GM19372 (cell line): ENCODE results near the gene WDR47.

Source experiments
- ATAC-seq: cut with Tn5 transposase; IDR thresholded peaks from one replicate; pipeline ENCODE4 v1.9.1; 2021; ENCODE audit warnings: mild to moderate bottlenecking, low read depth, moderate library complexity; ENCODE audit not compliant: unreplicated experiment

WDR47 gene

DNA sequence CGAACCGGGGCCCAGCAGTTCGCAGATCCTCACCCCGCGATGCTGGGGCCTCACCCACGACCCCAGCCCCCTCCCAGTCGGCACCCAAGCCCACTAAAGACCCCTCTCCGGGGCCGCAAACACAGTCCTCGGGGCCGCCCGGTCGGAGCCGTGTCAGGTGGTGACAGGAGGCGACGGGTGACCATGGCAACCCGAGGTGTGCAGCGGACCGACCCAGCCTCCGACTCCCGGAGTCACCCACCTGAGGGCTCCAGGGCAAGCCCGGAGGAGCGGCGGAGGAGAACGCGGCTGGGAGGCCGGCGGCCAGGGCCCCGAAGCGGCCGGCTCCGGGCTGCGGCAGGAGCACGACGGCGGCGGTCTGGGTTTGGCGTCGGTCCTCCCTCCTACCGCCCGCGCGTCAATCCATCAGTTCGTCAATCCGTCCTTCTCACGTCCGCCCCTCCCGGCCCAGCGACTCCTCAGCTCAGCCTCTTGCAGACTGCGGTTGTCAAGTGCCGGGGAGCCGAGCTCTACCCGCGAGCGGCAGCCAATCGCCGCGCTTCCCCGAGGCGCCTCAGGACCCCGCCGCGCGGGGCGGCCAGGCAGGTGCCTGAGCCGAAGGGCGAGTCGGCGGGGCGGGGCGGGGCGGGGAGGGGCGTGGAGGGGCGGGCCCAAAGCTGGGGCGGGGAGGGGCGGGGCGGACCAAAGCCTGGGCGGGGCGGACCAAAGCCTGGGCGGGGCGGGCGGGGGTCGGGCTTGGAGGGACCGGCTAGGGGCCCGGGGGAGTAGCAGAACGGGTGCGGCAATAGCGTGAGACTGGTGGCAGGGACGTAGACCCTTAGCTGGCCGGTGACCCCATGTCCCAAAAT lies at the start of gene WDR47:
Gene WDR47 (minus strand): TSS at position 482 of the 848 bp plus-strand sequence. CDS start 18,590 bp downstream, outside the sequence.
- peak; percentile 90 for ATAC-seq

DNA sequence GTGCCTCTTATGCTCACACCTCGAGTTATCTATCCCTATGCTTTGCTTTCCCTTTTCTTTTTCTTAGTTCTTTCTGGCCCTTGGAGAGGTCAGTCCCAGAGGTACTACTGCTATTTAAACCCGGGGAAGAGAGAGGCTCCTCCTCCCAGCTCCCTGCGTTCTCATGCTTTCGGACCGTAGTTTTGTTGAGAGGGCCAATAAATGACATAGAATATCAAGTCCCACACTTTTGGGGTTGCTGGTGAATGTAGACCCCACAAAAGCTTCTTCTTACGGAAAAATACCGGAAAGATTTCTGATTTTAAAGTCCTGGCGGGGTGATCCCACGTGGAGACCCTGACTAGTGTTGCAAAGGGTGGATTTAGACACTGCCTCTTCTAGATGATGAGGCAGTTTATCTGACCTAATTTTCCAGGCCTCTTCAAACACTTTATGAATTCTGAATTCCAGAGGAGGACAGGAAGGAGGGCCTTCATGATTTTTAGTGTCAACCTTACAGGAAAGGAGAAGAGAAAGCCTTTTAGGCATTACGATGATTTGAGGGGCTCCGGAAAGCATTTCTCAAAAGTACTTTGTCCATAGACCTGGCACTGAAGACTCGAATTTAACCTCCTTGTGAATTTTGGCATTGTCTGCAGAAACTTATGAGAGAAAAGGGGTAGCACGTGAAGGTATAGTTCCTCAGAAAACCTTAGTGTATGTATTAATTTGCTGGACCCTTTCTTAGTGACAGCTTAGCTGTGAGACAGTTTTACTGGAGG lies 49.4 kb upstream of the WDR47 start:
- peak; percentile 35 for ATAC-seq

DNA sequence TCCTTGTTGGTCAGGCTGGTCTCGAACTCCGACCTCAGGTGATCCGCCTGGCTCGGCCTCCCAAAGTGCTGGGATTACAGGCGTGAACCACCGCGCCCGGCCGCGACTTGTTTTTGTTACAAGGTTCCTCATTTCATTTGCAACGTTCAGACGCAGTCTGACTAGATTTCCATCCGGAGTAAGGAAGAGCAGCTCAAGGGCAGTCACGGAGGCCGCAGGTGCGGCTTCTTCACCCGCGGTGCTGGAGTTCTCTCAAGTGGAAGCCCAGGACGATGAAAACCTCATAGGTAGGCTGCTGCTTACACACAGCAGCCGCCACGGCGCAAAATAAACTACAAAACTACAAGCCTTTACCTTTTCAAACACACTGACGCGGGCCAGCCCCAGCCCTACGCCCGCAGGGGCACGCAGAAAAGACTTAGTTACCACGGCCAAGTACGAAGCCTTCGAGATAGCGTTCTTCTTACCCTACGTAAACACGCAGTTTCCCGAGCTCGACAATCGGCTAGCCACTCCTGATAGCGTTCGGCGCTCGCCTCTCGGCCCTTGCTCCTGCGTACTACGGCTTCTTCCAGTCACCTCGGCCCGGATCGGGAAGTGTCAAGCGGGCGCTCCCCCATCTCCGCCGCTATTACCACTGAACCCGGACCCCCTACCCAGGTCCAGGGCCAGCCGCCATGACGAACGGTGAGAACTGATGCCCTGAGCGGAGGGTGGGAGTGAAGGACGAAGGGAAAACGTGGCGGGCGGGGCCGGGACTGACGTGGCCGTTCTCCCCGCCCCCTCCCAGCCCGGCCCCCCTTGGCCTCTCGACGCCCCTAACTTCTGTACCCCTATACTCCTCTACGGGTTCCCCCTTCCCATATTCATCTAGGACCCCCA lies 48.5 kb upstream of the WDR47 start, which contains the start of gene TMEM167B:
Gene TMEM167B (plus strand): TSS at position 569 of the 882 bp plus-strand sequence. CDS start 109 bp downstream, at position 678.
- ATAC-seq = peak; percentile 84

DNA sequence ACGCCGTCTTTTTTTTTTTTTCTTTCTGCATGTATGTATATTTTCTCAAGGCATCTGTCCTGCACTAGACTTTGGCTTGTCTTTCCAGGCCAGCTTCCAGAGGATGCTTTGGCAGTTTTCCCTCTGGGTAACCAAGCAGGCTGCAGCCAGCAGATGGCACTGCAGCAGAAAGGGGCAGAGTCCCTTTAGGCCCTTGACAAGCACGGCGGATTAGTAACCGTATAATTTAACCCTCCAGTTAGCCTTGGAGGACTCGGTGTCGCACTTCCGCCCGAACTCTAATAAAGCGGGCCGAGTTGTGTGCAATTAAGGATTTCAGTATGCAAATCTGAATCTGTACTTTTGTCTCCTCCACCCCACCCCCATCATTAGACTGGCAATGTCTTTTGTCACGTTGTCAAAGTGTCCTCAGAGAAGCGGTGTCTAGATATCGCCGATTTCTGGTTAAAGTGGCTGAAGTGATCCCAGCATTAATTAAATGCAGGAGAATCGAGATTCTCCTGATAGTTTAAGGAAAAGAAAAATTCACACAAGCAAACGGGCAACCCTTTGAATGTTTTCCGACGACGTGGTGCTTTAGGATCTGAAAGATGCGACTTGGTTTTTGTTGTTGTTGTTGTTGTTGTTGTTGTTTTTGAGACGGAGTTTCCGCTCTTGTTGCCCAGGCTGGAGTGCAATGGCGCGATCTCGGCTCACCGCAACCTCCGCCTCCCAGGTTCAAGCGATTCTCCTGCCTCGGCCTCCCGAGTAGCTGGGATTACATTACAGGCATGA lies 47.5 kb upstream of the WDR47 start:
- no peak for ATAC-seq

DNA sequence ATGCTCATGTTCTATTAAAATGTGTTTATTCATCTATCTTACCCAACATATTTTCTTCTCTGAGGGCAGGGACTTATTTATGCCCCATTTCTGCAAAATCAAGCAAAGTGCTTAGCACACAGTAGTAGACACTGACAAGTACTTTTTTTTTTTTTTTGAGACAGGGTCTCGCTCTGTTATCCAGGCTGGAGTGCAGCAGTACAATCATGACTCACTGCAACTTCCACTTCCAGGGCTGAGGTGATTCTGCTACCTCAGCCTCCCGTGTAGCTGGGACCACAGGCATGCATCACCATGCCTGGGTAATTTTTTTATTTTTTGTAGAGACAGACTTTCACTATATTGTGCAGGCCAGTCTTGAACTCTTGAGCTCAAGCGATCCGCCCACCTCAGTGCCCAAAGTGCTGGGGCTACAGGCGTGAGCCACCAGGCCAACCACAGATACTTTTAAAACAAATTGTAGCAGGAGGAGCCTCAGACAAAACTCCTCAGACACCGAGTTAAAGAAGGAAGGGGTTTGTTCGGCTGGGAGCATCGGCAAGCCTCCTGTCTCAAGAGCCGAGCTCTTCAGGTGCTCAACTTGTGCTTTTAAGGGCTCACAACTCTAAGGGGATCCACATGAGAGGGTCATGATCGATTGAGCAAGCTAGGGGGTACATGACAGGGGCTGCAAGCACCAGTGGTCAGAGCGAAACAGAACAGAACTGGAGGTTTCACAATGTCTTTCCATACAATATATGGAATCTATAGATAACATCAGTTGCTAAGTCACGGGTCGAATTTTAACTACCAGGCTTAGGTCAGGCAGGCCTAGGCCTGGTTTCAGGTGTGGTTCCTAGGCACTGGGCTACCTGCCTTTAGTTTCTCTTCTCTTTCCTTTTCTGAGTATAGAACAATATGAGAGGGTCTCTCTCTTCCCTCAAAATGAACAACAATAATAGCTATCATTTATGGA lies 42.9 kb upstream of the WDR47 start:
- ATAC-seq = no peak

DNA sequence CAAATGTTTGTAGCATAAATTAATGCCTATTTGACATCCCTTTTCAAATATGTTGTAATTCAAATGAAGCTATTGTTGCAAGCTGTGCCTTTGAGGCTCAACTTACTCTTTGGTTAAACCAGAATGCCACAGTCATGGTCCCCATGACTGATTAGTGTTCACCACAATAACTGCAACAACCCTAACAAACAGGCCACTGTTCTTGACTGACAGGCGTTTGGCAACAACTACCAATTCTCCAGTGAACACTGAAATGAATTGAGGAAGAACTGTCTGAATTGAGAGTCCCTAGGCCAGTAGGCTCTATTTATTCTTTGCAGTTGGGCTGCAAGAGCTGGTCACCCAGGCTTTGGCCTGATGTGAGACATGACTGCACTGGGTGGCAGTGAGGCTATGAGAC lies 42.0 kb upstream of the WDR47 start:
- ATAC-seq = no peak

DNA sequence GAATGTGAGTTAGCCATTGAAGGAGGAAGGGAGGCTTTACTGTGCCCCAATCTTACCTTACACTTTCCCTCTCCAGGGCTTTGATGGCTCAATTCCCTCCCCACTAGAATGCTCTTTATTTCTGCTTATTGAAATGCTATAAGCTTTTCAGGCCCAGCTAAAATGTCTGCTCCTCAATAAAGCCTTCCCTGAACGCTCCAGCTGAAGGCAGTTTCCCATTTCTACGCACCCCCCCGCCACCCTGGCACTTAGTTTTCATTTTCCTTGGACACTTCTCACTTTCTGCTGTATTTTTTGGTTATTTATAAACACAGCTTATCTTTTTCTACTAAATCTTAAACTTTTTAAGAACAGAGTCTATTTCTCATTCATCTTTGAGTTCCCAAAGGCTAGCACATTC lies 41.6 kb upstream of the WDR47 start:
- ATAC-seq = no peak

DNA sequence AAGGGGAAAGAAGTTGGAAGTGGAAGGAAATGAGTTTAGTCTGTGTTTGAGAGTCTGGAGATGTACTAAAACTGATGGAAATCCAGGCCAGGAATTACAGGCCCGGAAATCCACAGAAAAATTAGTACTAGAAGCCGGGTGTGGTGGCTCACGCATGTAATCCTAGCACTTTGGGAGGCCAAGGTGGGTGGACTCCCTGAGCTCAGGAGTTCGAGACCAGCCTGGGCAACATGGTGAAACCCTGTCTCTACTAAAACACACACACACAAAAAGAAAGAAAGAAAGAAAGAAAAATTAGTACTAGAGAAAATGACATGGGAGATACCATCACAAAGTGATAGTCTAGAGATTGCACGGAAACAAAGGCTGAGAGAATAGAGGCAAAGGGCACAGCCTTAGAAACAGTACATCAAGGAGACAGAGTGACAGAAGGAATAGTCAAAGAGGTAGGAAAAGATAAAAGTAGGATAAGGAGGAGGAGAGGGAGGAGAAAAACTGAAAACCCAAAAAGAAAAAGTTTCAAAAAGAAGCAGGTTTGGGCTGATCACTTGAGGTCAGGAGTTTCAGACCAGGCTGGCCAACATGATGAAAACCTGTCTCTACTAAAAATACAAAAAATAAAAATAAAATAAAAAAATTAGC lies 38.7 kb upstream of the WDR47 start:
- ATAC-seq = no peak

DNA sequence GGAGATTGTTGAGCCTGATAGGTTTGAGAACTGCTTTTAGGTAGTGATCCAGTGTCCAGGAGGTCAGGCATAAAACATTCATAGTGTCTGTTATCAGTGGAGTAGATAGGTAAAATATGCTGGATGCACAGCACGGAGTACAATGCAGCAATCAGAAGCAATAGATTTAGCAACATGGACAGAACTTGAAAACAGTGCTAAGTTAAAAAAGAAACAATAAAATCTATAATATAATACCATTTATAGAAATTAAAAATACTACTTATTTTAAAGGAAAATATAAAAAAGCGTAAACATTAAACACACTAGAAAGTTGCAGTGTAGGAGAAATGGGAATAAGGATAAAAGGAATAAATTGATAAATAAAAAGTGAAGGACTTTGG lies 37.3 kb upstream of the WDR47 start:
- no peak for ATAC-seq

DNA sequence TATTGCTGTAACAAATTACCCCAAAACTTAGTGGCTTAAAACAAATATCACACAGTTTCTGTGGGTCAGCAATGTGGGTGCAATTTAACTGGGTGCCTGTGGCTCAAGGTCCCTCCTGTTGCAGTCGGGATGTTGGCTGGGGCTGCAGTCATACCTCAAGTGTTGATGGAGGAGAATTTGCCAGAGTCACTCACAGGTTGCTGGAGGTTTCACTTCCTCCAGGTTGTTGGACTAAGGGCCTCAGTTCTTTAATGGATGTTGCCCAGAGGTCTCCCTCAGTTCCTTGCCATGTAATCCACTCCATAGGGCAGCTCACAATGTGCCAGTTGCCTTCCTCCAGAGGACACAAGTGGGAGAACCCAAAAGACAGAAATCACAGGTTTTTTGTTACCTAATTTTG lies 36.4 kb upstream of the WDR47 start:
- ATAC-seq = no peak

DNA sequence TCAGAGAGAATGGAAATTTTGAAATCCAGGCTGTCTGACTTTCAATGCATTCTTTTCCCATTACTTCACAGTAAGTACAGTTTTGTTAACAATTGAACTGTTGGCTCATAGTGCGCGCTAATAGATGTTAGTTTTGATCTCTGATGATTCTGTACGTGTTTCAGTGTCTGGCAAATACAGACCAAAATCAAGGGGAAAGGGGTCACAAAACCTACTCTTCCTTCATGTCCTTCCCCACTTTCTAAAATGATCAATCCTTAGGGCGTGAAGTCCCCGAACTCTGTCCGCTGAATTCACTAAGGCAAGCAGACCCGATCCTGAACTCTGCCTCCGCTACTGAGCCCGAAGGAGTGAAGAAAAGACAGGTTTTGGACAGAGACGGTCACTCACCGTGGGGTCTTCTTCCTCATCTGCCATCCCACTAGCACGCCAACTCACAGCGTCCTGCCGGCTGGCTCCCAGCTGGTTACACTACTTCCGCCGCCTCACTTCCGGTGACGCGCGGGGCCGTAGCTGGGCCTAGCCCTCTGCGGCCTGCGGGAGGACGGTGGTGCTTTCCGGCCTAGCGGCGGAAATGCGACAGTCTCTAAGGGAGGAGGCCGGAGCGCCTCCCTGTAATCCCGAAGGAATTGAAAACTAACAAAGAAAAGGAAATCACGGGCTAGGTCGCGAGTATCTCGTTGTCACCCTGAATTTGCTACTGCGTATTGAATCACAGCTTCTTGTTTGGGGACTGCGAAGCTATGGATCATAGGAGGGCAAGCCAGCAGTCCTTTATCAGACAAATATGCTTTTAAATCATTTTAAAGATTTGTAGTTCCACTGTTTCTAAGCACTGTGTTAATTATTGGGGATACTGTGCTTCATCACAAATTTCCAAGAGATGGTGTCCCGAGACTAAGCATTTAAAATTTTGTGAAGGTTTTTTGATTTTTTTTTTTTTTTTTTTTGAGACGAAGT lies 33.9 kb upstream of the WDR47 start, which contains the start of gene TAF13:
Gene TAF13 (minus strand): TSS at position 473 of the 960 bp plus-strand sequence. CDS start 56 bp downstream, at position 417.
- peak; percentile 99 for ATAC-seq

DNA sequence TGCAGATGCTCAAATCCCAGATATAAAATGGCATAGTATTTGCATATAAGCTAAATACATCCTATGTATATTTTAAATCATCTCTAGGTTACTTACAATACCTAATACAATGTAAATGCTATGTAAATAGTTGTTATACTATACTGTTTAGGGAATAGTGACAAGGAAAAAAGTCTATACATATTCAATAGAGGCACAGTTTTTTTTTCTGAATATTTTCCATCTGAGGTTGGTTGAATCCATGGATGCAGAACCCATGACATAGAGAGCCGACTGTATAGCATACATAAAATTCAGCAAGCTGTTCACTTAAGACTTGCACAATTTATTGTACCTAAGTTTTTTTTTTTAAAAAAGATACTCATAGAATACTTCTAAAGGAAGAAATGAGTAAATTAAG lies 27.4 kb upstream of the WDR47 start:
- no peak for ATAC-seq

DNA sequence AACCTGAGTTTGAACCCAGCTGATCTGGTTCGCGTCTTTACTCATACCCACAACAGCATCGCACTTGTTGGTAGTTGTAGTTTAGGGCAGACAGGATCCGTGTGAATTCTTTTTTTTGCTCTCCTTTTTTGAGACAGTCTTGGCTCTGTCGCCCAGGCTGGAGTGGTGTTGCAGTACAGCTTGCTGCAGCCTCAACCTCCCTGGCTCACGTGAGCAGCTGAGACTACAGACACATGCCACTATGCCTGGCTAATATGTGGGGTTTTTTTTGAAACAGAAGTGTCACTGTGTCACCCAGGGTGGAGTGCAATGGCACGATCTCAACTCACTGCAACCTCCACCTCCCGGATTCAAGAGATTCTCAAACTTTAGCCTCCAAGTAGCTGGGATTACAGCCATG lies 26.0 kb upstream of the WDR47 start:
- ATAC-seq = no peak

DNA sequence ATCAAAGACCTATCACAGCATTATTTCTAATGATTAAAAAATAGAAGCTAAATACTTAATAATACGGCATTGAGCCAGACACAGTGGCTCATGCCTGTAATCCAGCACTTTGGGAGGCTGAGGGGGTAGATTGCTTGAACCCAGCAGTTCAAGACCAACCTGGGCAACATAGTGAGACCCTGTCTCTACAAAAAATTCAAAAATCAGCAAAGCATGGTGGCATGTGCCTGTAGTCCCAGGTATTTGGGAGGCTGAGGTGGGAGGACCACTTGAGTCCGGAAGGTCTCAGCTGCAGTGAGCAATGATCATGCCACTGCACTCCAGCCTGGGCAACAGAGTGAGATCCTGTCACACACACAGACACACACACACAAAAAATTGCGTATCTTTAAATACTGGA lies 23.2 kb upstream of the WDR47 start:
- no peak for ATAC-seq

DNA sequence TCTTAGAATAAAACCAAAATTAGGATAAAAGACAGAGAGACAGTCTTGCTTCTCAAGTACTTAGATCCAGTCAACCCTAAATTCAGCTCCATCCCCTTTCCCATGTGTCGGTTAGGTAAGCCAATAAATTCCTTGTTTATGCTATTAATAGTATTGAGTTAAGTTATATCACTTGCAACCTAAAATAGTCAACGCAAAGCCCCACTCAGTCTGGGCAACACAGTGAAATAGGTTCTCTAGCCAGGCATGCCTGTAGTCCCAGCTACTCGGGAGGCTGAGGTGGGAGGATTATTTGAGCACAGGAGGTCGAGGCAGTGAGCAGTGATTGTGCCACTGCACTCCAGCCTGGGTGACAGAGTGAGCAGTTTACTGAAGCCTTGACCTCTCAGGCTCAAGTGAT lies 19.3 kb upstream of the WDR47 start:
- ATAC-seq = no peak

DNA sequence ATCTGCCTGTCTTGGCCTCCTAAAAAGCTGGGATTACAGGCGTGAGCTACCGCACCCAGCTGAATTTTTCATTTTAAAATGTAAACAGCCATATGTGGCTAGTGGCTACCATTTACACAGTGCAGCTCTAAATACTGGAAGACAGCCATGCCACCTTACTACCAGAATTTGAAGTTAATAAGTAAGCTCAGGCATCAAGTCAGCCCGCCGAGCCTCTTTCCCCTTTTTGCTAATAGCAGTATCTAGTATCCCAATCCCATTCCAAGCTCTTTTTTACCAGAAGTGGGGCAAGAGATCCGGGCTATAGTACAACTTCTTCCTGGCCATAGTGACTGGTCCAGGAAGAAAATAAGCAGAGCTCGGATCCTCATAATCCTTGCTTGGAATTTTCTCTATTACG lies 18.8 kb upstream of the WDR47 start:
- ATAC-seq = no peak

DNA sequence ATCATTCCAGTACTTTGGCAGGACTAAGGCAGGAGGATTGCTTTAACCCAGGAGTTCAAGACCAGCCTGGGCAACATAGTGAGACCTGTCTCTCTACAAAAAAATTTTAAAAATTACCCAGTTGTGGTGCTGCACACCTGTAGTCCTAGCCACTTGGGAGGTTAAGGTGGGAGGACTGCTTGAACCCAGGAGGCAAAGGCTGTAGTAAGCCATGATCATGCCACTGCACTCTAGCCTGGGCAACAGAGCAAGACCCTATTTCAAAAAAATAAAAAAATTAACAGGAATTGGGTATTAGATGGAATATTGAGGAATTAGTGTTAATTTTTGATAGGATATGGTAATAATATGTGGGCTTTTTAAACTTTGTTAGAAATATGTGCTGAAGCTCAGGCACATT lies 17.1 kb upstream of the WDR47 start:
- no peak for ATAC-seq
